Testis (tissue), 2 donors: ENCODE measurements around the gene DENND1A.

ENCODE experiments used
- CTCF ChIP-seq, 3 experiments: fragments of 450-650 bp in 2 of 3; fragments of 200-600 bp in 1 of 3; sonication (generic) in 1 of 3; IDR thresholded peaks; one replicate each; pipeline ENCODE4 v1.5.1; 2016 to 2019; ENCODE audit warnings: antibody characterized with exemption in 3 of 3, mild to moderate bottlenecking in 2 of 3, moderate library complexity in 1 of 3
- POLR2A ChIP-seq: fragments of 450-650 bp; IDR thresholded peaks from one replicate; pipeline ENCODE4 v1.6.1; 2017; ENCODE audit warnings: antibody characterized with exemption, mild to moderate bottlenecking, moderate library complexity

- TF ChIP-seq CTCF (IDR thresholded peaks at IDR 0.05) = no peak
- no peak for TF ChIP-seq POLR2A
These were observed 322.4 kb downstream of the DENND1A start for GRCh38 chr9:123607479-123607878.
